Small intestine (tissue), 7 donors: ENCODE measurements around the gene C11orf71. TPM values are rescaled to one million over a fixed set of nuclear protein-coding genes. Genes with fewer than 3 reads are reported as not detected.

Experiments
- DNase-seq, 2 donors: peaks; one replicate each; pipeline versions ENCODE4 v3.0.0 to v3.0.0-alpha.2; 2013
- FAIRE-seq: peaks from 2 replicates; lab custom pipeline; 2012; peaks lifted over from hg19 to GRCh38; lab: Jason Lieb, UNC
- H3K27ac ChIP-seq, 3 donors: one replicate each; pipeline ENCODE4 v1.5.1; 2013; ENCODE audit warnings: low read length in 2 of 3, mild to moderate bottlenecking in 2 of 3, control low read depth in 1 of 3, inconsistent platforms in 1 of 3, low read depth in 1 of 3, moderate library complexity in 1 of 3
- H3K27me3 ChIP-seq, 3 donors: one replicate each; pipeline ENCODE4 v1.6.1; 2013; ENCODE audit warnings: low read length in 3 of 3, inconsistent platforms in 1 of 3; ENCODE audit not compliant: control insufficient read depth in 3 of 3, insufficient read depth in 3 of 3
- H3K36me3 ChIP-seq, 3 donors: one replicate each; pipeline ENCODE4 v1.6.1; 2013; ENCODE audit warnings: low read length in 3 of 3, inconsistent platforms in 1 of 3, low read depth in 1 of 3, mild to moderate bottlenecking in 1 of 3, moderate library complexity in 1 of 3; ENCODE audit not compliant: control insufficient read depth in 3 of 3, insufficient read depth in 2 of 3
- H3K4me1 ChIP-seq, 3 donors: one replicate each; pipeline ENCODE4 v1.6.1; 2013; ENCODE audit warnings: low read length in 2 of 3, inconsistent platforms in 1 of 3, low read depth in 1 of 3, mild to moderate bottlenecking in 1 of 3, moderate library complexity in 1 of 3; ENCODE audit not compliant: control insufficient read depth in 3 of 3, insufficient read depth in 2 of 3
- H3K4me3 ChIP-seq, 3 donors: one replicate each; pipeline ENCODE4 v1.5.1; 2013; ENCODE audit warnings: low read length in 3 of 3, control low read depth in 1 of 3, inconsistent platforms in 1 of 3, low read depth in 1 of 3, mild to moderate bottlenecking in 1 of 3, moderate library complexity in 1 of 3
- H3K9me3 ChIP-seq, 2 donors: one replicate each; pipeline ENCODE4 v1.6.1; 2013; ENCODE audit warnings: low read depth in 1 of 2, low read length in 1 of 2; ENCODE audit not compliant: control insufficient read depth in 2 of 2, insufficient read depth in 1 of 2
- WGBS, 3 donors: extraction: QIAGEN DNeasy Blood & Tissue Kit; methylation state at CpG; one replicate each; pipeline ENCODE4 v1.1.7; 2013; 5-methylcytosine and 5-hydroxymethylcytosine counted together
- polyA plus RNA-seq, 4 donors: library from polyadenylated mRNA; stranded (reverse) in 3 of 4; unstranded in 1 of 4; fragments of 200-250 nt in 3 of 4; fragments of 120-200 nt in 1 of 4; gene quantifications; one replicate each; pipeline versions ENCODE4 v1.2.1 to v1.2.3, GENCODE V29; 2013
- donor health status: healthy with polysubstance abuse.
- donor health status: control.
- donor health status: control.
- donor health status: Bipolar disorder and iron deficiency.
- donor health status: healthy.

The C11orf71 gene
- polyA plus RNA-seq, 4 donors = 9.3 to 12.1 (median 10.9) TPM

DNA sequence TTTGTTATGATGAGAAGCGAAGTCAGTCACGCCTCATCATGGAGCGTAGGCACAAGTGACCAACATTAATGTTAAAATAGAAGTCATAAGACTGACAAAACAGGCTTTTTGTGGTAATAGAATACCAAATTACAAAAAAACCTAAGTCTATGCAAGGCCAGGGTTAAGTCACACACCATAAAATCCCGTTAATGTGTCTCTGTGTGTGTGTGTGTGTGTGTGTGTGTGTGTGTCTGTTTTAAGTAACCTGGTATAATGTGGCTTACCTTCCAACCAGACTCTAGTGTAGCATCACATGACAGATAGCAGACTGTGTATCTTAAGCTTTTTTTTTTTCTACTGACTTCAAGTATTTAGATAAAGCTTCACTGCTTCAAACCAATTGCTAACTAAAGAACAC lies 38.0 kb downstream of the C11orf71 start:
- WGBS, 3 donors = 72 to 80% (median 74%) methylated on average over 4 of the region's 4 CpGs

DNA sequence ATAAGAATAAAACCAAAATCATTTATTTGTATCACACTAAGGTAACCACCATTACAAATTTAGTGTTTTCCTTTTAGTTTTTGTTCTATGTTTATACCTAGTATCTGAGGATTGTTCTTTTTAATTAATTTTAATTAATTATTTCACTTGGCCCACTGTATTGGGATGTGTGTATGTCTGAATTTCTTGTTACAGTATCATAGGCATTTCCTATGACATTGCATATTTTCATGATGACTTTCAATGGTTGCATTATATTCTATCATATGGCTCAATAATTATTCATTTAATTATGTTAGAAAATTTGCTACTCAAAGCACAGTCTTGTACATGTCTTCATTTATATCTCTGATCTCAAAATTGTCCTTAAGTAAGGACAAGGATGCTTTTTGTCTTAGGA lies 41.0 kb downstream of the C11orf71 start:
- no peak overlapping the region for H3K4me3 ChIP-seq
- H3K27ac ChIP-seq = no peak overlapping the region
- H3K9me3 ChIP-seq = no peaks in the 10 kb centered on the region
- H3K36me3 ChIP-seq = no peaks in the 10 kb centered on the region
- H3K4me1 ChIP-seq = no peaks in the 10 kb centered on the region
- no peak for DNase-seq
- no peaks in the 10 kb centered on the region for H3K27me3 ChIP-seq
- no peak for FAIRE-seq

More for the DNA sequence above, 38.0 kb downstream of the C11orf71 start:
- no peaks in the 10 kb centered on the region for H3K36me3 ChIP-seq
- H3K27ac ChIP-seq = no peak overlapping the region
- H3K27me3 ChIP-seq = no peaks in the 10 kb centered on the region
- no peak for FAIRE-seq
- DNase-seq = no peak
- H3K9me3 ChIP-seq = no peaks in the 10 kb centered on the region
- no peaks in the 10 kb centered on the region for H3K4me1 ChIP-seq
- H3K4me3 ChIP-seq = no peak overlapping the region

DNA sequence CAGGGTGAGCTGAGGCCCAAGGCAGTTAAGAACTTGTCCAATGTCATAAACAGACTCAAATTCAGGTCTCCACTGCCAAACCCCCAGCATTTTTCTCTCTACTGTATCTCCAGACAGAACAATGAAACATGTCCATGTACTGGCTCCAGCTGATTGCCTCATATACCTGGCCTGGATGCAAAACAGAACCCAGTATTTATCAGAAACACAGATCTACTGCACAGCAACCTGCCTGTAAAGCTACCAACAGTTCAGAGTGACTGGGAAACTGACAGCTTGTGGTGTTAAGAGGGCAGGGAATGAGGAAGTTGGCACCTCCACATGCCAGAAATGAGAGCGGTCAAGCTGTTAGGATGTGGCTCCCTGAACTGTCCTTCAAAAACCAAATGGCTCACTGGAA lies 41.6 kb downstream of the C11orf71 start:
- Histone ChIP-seq H3K36me3 (no peaks in the 10 kb centered on the region), H3K27ac (no peak overlapping the region), H3K27me3 (no peaks in the 10 kb centered on the region), H3K4me1 (no peaks in the 10 kb centered on the region), H3K4me3 (no peak overlapping the region), H3K9me3 (no peaks in the 10 kb centered on the region)
- 54 to 72% (median 63%) methylated on average over 1 of the region's 1 CpG for WGBS, 3 donors
- no peak for FAIRE-seq
- no peak for DNase-seq

DNA sequence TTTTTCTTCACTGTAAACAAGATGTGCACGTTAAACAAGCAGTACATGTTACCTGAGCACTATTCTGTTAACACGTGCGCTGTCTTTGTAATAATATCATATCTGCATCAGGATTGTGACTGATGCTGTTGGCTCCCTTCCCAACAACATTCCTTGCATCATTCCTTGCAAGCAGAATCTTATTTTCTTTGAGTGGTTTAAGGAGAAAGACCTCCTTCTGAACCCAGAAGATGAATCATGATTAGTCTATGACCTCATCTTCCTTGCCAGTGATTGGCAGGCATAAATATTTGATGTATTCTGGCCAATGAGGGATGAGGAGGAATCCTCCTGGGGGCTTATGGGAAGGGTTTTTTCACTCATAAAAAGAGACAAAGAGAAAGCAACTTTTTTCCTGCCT lies 46.2 kb downstream of the C11orf71 start:
- Histone ChIP-seq H3K4me1 (no peaks in the 10 kb centered on the region), H3K27ac (no peak overlapping the region), H3K27me3 (no peaks in the 10 kb centered on the region), H3K4me3 (no peak overlapping the region), H3K36me3 (no peaks in the 10 kb centered on the region), H3K9me3 (no peaks in the 10 kb centered on the region)
- WGBS, 3 donors = 74 to 85% (median 76%) methylated on average over 3 of the region's 3 CpGs
- FAIRE-seq = no peak
- no peak for DNase-seq

DNA sequence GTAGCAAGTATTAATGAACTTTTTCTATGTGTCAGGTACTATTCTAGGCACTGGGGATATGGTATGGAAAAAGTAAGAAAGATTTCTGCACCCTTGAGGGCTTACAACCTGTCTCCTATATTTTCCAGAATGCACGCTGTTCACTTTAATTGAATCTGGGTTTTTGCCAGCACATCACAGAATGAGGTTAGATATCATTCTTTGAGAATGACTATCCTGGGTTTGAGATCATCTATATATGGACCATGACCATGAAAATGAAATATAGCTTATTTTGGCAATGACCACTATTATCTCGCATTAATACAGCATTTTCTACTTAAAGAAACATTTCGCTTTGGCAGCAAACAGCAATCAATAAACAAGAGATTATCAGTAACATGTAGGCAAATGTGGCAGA lies 46.9 kb downstream of the C11orf71 start:
- Histone ChIP-seq H3K9me3 (no peaks in the 10 kb centered on the region), H3K27ac (no peak overlapping the region), H3K36me3 (no peaks in the 10 kb centered on the region), H3K27me3 (no peaks in the 10 kb centered on the region), H3K4me3 (no peak overlapping the region), H3K4me1 (no peaks in the 10 kb centered on the region)
- 78 to 87% (median 87%) methylated on average over 3 of the region's 3 CpGs for WGBS, 3 donors
- FAIRE-seq (no peak), DNase-seq (no peak)

DNA sequence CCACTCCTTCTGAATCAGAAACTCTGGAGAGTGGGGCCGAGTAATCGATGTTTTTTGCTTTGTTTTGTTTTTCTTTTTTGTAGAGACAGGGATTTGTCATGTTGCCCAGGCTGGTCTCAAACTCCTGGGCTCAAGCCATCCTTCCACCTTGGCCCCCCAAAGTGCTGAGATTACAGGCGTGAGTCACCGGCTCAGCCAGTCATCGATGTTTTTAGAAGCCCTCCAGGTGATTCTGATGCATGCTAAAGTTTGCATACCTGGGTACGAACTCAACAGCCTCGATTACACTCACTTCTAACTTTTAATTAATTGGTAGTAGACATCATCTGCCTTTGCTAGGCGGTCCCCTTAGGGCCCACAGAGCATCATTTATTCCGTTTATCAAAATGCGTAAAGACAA lies 50.3 kb downstream of the C11orf71 start:
- WGBS, 3 donors = 83 to 92% (median 88%) methylated on average over 10 of the region's 10 CpGs
- FAIRE-seq = no peak

More for the DNA sequence above, 50.3 kb downstream of the C11orf71 start:
- Histone ChIP-seq H3K4me1 (no peaks in the 10 kb centered on the region), H3K4me3 (no peak overlapping the region), H3K36me3 (no peaks in the 10 kb centered on the region), H3K27ac (no peak overlapping the region), H3K27me3 (no peaks in the 10 kb centered on the region), H3K9me3 (peaks cover 0 to 5% of the 10 kb centered on the region in 2 donors)
- DNase-seq = no peak

Other genes starting within 250 kb of the C11orf71 start
- gene NNMT, start 104.1 kb downstream of the C11orf71 start, polyA plus RNA-seq = 100 to 1,000 TPM in 1 of 4 donors, 10 to 100 TPM in 2, under 1 TPM in 1; 0.81 to 169 (median 22.7) TPM
- gene RBM7, start 155 bp upstream of the C11orf71 start, polyA plus RNA-seq = 10 to 100 TPM; 17.0 to 43.8 (median 21.1) TPM
- gene REXO2, start 39.0 kb upstream of the C11orf71 start, polyA plus RNA-seq = 10 to 100 TPM; 24.8 to 62.6 (median 36.1) TPM
- 1 to 10 TPM in 2 of 4 donors, under 1 TPM in 1, not detected in 1; 0.24 to 6.3 (median 1.3) TPM for gene NXPE1, start 159.4 kb upstream of the C11orf71 start, polyA plus RNA-seq
- under 1 TPM in 2 of 4 donors, not detected in 2; 0.03 to 0.04 TPM for gene NXPE4, start 195.3 kb upstream of the C11orf71 start, polyA plus RNA-seq